ENCODE results near the gene IFNA21.
A peak's percentile ranks its signal among the peaks of the same experiment; 100 is the strongest.
"Not testable (repeated sequence)": the region's sequence is repeated elsewhere in the genome, so short reads cannot be mapped to it uniquely, and the experiment has no call there.

DNA sequence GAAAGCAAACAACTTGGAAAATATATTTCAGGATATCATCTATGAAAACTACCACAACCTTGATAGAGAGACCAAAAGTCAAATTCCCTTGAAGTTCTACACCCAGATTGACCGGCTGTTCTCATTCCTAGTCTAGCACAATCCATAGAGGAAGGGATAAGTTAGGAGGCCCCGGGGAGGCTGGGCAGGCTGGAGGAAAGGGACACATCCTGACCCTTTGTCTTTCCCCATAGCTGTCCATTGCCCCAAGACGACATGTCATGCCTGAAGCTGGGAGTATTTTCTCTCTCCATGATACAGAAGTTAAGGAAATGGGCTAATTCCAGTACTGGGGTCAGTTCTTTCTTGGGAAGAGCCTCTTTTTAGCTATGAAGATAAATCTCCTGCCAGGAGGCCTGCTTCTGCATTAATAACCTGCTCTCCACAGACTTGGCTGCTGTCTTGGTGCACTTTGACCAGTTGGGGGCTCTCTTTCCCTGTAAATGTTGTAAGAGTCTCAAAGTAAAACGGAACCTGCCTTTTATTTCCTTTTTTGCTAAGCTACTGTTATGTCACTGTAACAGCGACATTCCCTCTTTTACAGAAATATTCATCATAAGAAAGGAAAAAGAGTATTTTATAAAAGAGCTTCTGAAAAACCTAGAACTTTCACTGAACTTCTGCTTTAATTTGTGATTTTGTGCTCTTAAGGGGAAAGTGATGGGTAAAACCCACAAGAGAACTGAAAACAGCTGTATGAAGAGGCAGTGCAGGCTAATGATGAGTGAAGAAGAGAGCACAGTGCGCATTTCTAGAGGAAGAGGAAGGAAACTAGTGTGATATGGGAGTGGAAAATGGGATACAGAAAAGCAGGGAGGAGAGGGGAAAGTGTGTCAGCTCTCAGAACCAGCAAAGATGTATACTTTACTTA is 28.7 kb upstream of the IFNA21 start:
- TF ChIP-seq, protein P1, sequence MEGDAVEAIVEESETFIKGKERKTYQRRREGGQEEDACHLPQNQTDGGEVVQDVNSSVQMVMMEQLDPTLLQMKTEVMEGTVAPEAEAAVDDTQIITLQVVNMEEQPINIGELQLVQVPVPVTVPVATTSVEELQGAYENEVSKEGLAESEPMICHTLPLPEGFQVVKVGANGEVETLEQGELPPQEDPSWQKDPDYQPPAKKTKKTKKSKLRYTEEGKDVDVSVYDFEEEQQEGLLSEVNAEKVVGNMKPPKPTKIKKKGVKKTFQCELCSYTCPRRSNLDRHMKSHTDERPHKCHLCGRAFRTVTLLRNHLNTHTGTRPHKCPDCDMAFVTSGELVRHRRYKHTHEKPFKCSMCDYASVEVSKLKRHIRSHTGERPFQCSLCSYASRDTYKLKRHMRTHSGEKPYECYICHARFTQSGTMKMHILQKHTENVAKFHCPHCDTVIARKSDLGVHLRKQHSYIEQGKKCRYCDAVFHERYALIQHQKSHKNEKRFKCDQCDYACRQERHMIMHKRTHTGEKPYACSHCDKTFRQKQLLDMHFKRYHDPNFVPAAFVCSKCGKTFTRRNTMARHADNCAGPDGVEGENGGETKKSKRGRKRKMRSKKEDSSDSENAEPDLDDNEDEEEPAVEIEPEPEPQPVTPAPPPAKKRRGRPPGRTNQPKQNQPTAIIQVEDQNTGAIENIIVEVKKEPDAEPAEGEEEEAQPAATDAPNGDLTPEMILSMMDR (IDR thresholded peaks at IDR 0.05 in 8 of 11, conservative IDR thresholded peaks at IDR 0.05 in 3 of 11), result peak in 10 of 11 experiments; percentile 30 to 77 (median 55)
- not testable (repeated sequence) for TF ChIP-seq POLR2A (IDR thresholded peaks at IDR 0.05)
